Measurements from ENCODE around the gene SPATA31A5. TPM values are rescaled to one million over a fixed set of nuclear protein-coding genes. Genes with fewer than 3 reads are reported as not detected.

The SPATA31A5 gene
- total RNA-seq (ENCODE audit: low replicate concordance), result not detected in 2 replicates

GRCh38 chr9:60914107-60914506, at the start of gene SPATA31A5:
Gene SPATA31A5, plus strand, starts transcription at chr9:60914407. Its CDS starts 29 bp downstream, at chr9:60914436.

All from smooth muscle cell of the coronary artery (primary cell).